ENCODE results near the gene GPT2. TPM values are rescaled to one million over a fixed set of nuclear protein-coding genes. Genes with fewer than 3 reads are reported as not detected.

The GPT2 gene
- total RNA-seq, 1 experiment from 2014 or later: 6.8 TPM

DNA sequence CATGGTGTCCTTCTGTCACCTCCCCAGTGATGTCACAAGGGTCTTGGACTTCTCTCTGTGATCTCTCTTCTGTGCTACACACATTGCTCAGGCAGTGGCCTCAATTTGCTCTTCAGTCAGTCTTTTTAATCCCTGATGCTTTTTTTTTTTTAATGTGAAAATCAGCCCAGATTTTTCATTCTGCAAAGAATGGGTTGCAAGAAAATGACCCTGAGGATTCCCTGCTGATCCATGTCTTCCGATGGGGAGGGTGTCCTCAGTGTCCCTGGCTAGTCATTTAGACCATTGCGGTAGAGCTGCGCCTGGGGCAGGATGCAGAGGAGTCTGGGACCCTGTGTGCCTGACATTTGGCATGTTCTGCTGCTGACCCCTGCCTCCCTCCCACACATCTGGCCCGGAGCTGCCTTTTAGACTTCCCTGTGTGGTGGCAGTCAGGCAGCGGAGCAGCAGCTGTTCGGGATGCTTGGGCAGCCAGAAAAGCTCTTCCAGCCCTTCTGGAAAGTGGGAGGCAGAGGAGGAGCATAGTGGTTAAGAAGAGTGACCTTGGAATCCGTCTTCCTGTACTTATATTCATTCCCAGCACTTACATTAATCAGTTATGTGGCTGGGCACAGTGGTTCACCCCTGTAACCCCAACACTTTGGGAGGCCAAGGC lies 12.3 kb downstream of the GPT2 start:
- DNase-seq (ENCODE audit: low read depth): no peak

DNA sequence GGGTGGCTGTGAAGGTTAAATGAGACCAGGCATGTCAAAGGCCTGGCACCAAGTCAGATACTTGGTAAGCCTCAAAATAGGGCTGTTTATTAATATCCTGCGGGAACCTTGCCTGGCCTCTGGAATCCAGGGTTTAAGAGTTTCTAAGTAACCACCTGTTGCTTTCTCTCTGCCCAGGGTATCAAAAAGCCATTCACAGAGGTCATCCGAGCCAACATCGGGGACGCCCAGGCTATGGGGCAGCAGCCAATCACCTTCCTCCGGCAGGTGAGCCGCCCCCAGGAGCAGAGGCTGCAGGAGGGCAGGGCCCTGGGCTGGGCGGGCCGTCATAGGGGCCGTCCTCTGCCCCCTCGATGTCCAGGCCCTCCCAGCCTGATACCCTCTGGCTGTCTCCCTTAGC lies 13.3 kb downstream of the GPT2 start:
- no peak for DNase-seq (ENCODE audit: low read depth)

DNA sequence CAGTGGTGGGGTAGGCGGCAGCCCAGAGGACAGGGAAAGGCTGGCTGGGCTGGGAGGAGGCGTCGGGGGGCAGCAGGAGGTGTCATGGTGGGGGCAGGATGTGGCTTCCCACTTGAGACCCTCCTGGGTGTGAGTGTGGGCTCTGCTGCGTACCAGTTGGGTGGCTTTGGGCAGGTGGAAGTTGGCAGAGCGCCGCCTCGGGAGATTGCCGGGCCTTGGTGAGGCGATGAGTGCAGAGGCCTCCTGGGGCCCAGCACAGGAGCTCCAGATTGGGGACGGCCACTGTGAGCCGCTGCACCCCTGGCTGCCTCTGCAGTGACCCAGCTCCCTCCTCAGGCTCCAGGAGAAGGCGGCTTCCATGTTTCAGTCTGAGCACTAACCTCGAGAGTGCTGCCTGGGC lies 13.8 kb downstream of the GPT2 start:
- DNase-seq (ENCODE audit: low read depth): no peak

DNA sequence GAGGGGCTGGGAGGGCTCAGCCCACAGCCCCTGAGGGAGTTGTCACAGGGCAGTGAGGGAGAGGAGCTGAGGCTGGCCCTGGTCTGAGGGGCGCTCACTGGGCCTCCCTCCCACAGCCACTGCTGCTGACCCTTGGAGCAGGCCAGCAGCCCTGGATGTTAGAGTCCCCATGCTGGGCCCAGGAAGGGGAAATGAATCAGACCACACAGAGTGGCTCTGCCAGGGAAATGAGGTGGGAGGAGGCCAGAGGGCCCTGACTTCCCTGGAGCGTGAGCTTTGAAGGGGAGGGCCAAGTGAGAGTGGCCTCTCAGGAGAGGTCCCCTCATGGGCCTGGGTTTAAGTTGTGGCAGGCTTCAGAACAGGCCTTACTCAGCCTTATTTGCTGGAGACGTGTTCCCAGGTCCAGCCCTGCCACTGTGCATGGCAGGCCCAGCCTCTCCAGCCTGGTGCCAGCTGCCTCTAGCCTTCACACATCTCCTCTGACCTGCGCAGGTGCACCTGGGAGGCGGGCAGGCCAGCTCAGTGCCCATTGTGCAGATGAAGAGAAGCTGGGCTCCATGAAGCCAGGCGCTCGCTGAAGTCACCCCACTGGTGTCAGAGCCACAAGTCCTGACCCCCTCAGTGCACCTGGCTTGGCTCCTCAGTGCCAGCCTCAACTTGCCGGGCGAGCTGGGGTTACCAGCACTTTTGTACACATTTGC lies 15.4 kb downstream of the GPT2 start:
- DNase-seq (ENCODE audit: low read depth): peak; percentile 16

DNA sequence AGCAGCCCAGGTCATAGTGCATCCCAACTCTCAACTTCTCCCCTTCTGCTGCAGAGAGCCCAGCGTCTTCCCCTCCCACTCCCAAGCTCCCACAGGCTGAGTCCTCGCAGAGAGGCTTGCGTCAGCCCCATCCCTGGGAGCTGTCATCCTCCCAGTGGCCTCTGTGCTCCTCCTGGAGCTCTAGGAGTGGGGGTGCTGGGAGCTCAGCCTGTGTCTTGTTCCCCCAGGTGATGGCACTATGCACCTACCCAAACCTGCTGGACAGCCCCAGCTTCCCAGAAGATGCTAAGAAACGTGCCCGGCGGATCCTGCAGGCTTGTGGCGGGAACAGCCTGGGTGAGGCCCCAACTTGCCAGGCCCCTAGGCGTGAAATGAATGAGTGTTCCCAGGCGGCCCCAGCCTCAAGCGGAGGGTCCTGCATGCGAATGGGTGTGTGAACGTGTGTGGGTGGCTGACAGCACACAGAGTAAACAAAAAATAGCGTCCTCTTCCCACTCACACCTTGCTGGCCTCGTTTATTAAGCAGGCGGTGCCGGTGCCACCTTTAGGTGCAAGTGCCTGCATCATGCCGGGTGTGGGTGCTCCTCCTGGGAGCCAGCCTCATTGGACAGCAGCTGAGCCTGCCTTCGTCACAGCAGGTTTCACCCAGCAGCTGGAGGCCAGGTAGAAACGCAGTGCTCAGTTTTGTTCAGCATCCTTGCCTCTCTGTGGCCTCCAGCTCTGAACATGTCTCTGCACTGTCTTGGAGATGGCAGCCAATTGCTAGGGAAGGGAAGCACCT lies 16.5 kb downstream of the GPT2 start:
- no peak for DNase-seq (ENCODE audit: low read depth)

DNA sequence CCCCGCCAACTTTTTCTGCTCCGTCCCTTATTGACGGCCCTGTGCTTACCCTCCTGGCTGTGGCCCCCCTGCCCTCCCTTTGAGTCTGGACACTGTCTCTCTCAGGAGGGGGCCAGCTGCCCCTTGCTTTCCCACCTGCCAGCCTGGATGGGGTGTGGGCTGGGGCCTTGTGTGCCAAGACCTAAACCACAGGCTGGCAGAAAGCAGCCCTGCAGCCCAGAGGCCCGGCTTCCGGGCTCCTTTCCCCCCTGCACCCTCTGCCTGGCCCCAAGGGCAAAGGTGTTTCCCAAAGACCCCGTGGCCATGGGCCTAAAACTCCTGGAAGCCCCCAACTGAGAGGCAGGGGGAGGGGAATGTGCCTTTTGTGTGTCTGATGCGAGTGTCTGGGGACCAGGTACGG lies 17.5 kb downstream of the GPT2 start:
- DNase-seq (ENCODE audit: low read depth): no peak

DNA sequence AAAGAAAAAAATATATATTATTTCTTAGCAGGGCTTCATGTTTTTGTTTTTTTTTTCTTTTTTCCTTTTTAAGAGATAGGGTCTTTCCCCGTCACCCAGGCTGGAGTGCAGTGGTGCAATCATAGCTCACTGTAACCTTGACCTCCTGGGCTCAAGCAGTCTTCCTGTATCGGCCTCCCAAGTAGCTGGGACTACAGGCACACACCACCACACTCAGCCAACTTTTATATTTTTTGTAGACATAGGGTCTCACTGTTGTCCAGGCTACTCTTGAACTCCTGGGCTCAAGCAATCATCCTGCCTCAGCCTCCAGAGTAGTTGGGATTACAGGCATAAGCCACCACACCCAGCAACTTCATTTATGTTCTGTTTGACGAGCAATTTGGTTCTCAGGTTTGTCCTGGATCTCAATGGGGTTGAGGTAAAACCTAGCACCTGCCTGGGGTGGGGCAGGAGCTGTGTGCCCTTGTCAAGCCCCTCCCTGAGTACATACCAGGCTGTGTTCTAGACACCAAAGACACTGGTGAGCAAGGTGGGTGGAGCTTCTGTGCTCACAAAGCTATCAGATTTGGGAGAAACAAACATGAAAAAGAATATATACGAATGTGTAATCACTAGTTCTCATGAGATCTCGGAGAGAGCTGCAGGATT lies 19.2 kb downstream of the GPT2 start:
- DNase-seq (ENCODE audit: low read depth): no peak

DNA sequence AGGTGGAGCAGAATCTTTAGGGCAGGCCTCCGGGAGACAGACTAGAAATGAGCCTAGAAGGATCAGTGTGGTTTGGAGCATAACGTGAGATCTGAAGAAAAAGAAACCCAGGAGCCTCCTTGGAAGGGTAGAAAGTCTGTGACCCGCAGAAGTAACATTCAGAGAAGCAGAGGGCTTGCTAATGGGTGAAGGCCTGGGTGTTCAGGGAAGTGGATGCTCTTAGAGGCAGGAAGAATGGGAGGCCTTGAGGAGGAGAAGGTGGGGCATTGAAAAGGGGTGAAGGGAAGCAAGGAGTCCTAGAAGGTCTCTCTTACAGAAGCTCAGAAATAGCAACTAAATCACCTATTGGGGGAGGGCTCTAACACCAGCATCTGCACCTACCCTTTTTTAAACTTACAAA lies 20.3 kb downstream of the GPT2 start:
- no peak for DNase-seq (ENCODE audit: low read depth)

DNA sequence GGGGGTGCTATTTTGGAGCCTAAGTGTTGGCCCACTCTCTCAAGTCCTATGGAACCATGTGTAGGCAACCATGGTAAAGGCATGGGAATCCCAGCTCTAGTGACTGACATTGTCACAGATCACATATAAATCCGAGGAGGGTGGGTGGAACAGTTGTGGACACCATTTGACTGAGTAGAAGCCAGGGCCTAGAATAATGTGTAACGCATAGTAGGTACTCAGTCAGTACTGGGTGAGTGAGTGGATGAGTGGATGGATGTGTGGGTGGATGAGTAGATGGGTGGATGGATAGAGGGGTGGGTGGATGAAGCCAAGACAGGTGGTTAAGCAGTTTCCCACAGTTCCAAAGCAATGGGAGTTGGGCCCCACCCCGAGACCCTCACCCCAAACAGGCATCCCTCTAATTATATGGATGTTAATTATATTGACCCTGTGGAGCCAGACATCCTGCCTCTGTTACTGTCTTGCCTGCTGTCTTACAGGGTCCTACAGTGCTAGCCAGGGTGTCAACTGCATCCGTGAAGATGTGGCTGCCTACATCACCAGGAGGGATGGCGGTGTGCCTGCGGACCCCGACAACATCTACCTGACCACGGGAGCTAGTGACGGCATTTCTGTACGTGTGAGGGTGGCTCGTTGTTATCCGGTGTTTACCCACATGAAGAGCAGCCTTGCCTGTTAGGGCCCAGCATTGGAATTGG lies 22.3 kb downstream of the GPT2 start:
- DNase-seq (ENCODE audit: low read depth): no peak

DNA sequence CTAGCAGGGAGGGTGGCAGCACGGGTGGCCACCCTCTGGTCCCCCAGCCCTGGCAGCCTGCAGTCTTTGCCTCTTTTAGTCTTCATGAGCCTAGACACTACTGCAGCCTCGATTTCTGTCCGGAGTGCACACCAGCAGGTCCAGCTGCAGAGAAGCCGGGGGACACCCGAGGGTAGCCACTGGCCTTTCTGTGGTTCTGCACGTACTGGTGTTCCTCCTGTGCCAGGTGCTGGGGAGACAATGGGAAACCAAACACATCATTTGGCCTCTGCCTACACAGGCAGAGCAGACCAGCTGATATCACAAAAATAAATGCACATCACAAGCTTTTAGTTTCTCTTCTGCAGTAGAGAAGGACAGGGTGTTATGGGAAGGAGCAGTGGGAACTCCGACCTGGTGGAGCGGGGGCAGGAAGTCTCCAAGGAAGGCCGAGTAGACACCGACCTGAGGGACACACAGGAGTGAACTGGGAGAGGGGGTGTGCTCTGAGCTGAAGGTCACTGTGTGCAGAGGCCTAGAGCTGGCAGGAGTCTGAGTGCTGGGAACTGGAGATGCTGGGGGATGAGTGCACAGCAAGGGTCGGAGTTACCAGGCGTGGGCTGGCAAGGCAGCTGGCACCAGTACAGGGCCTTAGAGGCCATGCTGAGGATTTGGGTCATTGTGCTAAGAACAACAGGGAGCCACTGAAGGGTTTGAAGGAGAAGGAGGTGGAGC lies 23.1 kb downstream of the GPT2 start:
- no peak for DNase-seq (ENCODE audit: low read depth)

DNA sequence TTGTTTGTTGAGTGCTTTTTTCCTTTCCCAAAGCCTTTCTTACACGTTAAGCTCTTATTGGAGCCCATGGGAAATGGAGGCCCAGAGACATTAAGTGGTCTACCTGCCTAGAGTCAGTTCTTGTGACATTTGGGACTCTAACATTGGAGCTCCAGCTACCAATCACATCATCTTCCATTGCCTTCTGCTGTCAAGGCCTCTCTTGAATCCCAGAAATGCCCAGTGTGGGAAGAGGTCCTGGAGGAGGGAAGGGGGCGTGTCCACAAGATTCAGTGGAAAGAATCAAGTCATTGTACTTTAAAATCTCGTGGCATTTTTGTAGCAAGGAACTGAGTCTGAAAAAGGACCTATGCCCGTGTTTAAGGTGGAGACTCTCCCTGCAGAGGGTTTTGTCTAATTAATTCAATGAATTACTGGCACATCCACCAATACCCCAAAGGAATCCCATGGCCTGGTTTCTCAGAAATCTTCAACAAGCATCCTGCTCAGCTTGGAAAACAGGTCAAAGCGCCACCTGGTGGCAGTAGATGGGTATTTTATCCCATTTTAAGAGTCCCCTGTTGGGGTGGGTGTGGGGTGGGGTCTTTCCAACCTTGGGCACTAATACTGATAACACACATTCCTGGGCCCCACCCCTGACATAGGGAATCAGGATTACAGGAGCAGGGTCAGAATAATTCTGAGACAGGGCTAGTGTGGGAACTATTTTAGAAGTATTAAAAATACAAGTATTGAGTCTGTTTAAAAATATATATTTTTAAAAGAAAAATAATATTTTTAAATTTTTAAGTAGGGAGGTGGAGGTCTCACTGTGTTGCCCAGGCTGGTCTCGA lies 24.6 kb downstream of the GPT2 start:
- peak; percentile 57 for DNase-seq (ENCODE audit: low read depth)

DNA sequence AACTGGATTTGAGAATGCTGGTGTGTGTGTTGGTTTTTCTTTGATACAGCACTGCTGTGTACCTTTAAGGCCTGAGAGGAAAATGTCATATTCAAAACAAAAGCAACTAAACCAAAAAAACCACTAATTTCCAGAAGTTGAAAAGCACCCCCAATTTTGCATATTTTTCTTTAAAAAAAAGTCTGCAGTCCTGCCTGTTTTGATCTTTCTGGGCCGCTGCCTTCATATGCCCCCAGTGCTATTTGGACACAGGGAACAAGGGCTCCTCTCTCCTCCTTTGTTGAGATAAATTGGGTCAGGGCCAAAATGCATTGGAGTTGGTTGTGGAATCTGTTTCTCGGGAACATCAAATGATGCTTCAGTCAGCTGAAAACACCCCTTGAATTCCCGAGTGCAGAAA lies 26.9 kb downstream of the GPT2 start:
- DNase-seq (ENCODE audit: low read depth): no peak

DNA sequence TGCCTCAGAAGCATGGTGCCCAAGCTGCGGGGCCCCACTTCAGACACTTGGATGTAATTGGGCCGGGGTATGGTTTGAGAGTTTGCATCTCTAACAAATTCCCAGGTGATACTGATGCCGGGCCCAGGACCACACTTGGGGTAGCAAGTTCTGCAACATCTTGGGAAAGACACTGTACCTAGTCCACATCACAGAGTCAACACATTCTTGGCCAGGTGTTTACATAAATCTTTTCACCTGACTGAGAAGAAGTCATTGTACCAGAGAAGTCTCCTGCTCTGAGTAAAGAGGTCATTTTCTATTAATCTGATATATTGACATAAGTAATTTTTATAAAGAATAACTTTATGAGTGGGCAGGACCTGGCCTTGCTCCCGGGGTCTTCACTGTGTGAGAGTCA lies 27.5 kb downstream of the GPT2 start:
- no peak for DNase-seq (ENCODE audit: low read depth)

DNA sequence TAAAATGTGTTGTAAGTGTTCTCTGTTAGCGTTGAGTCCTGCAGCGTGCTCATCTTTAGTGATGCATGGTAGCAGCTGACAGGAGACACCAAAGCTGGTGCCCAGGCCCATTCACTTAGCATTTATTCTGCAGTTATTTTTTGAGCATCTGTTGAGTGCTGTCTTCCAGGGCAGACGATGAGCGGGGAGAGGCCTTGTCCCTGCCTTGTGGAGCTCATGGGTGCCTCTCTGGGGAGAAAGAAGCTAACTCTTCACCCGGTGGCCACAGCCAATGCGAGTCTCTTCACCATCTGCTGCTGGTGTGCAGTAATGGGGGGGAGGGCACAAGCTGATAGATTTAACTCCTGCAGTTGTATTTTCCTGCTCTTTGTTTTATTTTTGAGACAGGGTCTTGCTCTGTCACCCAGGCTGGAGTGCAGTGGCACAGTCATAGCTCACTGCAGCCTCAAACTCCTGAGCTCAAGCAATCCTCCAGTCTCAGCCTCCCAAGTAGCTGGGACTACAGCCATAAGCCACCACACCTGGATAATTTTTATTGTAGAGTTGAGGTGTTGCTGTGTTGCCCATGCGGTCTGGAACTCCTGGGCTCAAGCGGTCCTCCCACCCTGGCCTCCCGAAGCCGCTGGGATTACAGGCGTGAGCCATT lies 30.5 kb downstream of the GPT2 start:
- DNase-seq (ENCODE audit: low read depth): no peak

DNA sequence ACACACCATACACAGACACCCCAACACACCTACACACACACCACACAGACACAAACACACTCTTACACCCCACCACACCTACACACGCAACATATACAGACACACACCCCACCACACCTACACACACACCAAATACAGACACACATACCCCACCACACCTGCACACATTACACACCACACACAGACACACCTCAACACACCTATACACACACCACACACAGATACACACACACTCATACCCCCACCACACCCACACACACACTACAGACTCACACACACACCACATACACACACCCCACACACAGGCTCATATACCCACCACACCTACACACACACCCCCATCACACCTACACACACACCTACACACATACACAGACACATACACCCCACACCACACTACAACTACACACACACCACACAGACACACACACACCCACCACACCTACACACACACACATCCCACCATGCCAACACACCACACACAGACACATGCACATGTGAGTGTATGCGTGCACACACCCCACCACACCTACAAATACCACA lies 31.4 kb downstream of the GPT2 start:
- no peak for DNase-seq (ENCODE audit: low read depth)

DNA sequence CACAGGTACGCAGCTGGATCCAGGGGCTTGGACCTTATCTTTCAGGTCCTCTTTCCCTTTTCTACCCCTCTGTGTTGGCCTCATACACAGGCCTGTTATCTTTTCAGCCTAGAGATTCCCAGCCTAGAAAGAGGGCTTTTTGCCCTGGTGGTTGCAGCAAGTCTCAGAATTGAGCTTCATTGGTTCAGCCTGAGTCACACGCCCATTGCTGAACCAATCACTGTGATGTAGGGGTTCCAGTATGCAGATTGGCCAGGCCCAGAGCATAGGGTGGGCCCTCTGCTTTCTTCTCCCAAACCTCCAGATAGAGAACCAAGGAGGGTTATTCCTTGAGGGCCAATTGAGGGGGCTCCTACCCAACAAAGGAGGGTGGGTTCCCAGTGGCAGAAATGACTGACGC lies 32.8 kb downstream of the GPT2 start:
- peak; percentile 8 for DNase-seq (ENCODE audit: low read depth)

DNA sequence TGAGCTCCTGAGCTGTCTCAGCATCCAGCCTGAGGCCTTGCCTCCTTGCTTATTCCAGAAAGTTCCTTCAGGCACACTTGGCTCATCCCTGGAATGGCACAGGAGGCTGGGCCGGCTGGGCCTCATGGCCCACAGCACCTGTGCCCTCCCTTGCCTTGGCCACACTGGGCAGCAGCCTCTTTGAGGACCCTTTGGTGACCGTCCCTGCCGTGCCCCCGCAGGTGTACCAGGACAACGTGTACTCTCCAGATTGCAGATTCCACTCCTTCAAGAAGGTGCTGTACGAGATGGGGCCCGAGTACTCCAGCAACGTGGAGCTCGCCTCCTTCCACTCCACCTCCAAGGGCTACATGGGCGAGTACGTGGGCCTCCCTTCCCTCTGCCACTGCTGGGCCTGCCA lies 34.2 kb downstream of the GPT2 start:
- DNase-seq (ENCODE audit: low read depth): no peak

DNA sequence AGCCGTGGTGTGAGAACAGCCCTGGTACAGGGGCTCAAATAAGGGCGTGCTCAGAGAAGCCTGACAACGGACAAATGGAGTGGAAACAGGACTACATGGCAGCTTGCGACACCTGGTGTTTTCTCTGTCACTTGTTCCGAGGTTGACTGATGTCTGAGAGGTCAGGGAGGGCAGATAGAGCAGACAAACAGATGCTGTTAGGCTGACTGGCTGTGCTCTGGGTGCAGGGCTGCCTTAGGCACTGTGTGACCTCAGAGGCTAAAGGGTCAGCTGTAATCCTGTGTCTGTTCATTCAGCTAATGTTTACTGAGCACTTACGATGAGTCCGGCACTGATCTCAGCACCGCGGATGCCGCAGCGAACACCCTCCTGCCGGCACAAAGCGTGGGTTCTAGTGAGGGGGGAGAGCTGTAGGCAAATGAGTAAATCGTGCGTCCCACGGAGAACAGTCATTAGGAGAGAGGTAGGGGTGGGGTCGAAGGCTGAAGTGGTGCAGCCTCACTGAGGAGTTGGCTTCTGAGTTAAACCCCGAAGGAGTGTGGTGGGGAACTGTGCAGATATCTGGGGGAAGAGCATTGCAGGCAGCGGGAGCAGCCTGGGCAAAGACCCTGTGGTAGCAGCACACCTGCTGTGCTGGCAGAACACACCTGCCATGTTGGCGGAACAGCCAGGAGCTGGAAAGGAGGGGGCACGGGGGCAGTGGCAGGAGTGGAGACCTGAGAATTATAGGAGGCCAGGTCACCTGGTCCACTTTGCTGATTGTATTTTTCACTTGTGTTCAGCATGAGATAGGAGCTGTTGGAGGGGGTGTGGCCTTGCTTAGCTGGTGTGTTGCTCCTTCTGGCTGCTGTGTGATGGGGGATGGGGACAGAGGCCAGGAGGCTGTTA lies 35.0 kb downstream of the GPT2 start:
- no peak for DNase-seq (ENCODE audit: low read depth)

Data from RPMI7951 (cell line).